IPS DF 6.9 (cell line): ENCODE data around the gene USP4.

Source experiments
- DNase-seq: peaks from one replicate; pipeline ENCODE4 v3.0.0-alpha.2; 2013; ENCODE audit warnings: low read depth, low spot score
- H3K27ac ChIP-seq: one replicate; pipeline ENCODE4 v1.5.1; 2013; ENCODE audit warnings: low read length, control low read depth
- H3K27me3 ChIP-seq: 2 replicates; pipeline ENCODE4 v1.6.1; 2013; ENCODE audit warnings: mild to moderate bottlenecking, low read length; ENCODE audit not compliant: control insufficient read depth, insufficient read depth
- H3K36me3 ChIP-seq: 2 replicates; pipeline ENCODE4 v1.6.1; 2013; ENCODE audit warnings: low read length; ENCODE audit not compliant: control insufficient read depth, insufficient read depth
- H3K4me1 ChIP-seq: 2 replicates; pipeline ENCODE4 v1.6.1; 2013; ENCODE audit warnings: low read length; ENCODE audit not compliant: control insufficient read depth, insufficient read depth
- H3K4me3 ChIP-seq: 2 replicates; pipeline ENCODE4 v1.5.1; 2013; ENCODE audit warnings: mild to moderate bottlenecking, low read length
- H3K9me3 ChIP-seq: 2 replicates; pipeline ENCODE4 v1.6.1; 2013; ENCODE audit warnings: low read length, inconsistent platforms; ENCODE audit not compliant: control insufficient read depth, insufficient read depth
- WGBS: extraction: QIAGEN DNeasy Blood & Tissue Kit; methylation state at CpG from one replicate; pipeline ENCODE4 v1.1.7; 2013; ENCODE audit warnings: mixed read lengths, missing lambda C conversion rate; ENCODE audit not compliant: insufficient read length, insufficient coverage; 5-methylcytosine and 5-hydroxymethylcytosine counted together

The USP4 gene

DNA sequence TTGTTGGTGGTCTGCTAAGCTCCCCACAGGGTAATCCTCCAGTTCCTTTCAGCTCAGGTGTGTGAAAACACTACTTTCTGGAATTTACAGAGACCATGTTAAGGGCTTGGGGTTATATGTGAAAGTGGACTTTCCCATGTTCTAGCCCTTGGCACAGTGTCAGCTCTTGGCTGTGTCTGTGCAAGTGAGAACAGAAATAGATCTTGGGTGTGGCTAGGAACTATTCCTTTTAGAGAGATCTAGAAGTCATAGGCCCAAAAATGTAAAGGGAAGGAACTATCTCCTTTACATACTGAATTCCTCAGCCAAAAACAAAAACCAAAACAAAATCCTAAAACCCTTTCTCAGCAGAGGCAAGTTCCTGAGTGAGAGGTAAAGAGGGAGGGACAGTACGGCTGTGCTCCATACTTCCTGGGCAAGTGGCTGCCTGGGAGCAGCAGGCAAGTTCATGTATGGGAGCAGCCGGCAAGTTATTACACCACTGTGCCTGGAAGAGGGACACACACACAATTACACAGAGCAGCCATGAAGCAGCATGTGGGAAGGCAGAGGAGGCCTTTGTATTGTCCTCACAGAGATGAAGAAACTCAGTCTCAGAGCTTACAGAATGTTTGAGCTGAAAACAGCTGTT lies 43.0 kb downstream of the USP4 start:
- no CpG with 5 or more reads among the region's 2 CpGs for WGBS
- no peaks in the 10 kb centered on the region for H3K4me1 ChIP-seq
- H3K9me3 ChIP-seq, result no peaks in the 10 kb centered on the region
- no peak overlapping the region for H3K4me3 ChIP-seq
- H3K27ac ChIP-seq, result no peak overlapping the region
- no peaks in the 10 kb centered on the region for H3K27me3 ChIP-seq
- no peak for DNase-seq
- H3K36me3 ChIP-seq, result peaks cover 10% of the 10 kb centered on the region; the same call in 1 of the 2 replicates

GRCh38 chr3:49295489-49296058 lies 44.3 kb downstream of the USP4 start:
- Histone ChIP-seq H3K27me3 (no peaks in the 10 kb centered on the region), H3K9me3 (no peaks in the 10 kb centered on the region), H3K4me1 (no peaks in the 10 kb centered on the region), H3K4me3 (no peak overlapping the region), H3K36me3 (peaks cover 10% of the 10 kb centered on the region; the same call in 1 of the 2 replicates), H3K27ac (no peak overlapping the region)
- no peak for DNase-seq
- no CpG with 5 or more reads among the region's 11 CpGs for WGBS

DNA sequence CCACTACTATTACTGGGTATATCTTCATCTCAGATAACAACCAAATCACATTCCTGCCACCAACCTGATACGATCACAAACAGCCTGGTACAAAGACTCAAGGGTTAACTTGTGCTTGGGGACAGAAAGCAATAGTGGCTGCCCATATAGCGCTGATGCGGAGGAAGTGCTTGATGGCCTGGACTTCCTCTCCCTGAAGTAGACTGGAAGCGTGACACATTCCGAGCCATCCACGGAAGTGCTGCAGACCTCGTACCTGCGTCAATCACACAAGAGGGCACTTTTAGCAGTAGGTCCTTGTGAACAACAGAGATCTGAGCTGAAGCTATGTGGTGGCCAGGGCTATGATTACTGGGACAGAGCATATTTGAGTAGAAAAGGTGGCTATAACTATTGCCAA lies 45.5 kb downstream of the USP4 start:
- WGBS, result no CpG with 5 or more reads among the region's 8 CpGs
- no peaks in the 10 kb centered on the region for H3K4me1 ChIP-seq
- H3K27ac ChIP-seq, result no peak overlapping the region
- no peaks in the 10 kb centered on the region for H3K27me3 ChIP-seq
- peaks cover 7% of the 10 kb centered on the region; the same call in 1 of the 2 replicates for H3K36me3 ChIP-seq
- H3K4me3 ChIP-seq, result no peak overlapping the region
- DNase-seq, result no peak
- H3K9me3 ChIP-seq, result no peaks in the 10 kb centered on the region

DNA sequence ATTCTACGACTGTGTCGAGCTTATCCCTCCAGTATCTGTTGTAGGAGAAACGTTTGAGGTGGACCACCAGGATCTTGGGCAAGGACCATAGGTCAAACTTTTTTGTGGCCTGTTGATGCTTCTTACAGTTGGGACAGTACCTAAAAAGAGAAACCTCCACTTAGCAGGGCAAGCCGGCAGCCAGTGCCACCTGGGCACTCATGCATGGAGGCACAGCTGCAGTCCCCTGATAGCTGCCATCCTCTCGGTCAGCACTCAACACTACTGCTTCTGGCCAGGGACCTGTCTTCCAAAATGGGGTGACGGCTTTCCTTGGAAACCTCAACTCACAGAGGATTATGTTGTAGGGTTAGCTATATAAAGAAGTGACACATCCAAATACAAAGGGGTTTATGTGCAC lies 55.9 kb downstream of the USP4 start:
- H3K4me1 ChIP-seq, result no peaks in the 10 kb centered on the region
- H3K9me3 ChIP-seq, result no peaks in the 10 kb centered on the region
- no peak for DNase-seq
- H3K36me3 ChIP-seq, result peaks cover 25% of the 10 kb centered on the region
- no peaks in the 10 kb centered on the region for H3K27me3 ChIP-seq
- WGBS, result no CpG with 5 or more reads among the region's 6 CpGs
- H3K4me3 ChIP-seq, result no peak overlapping the region
- H3K27ac ChIP-seq, result no peak overlapping the region

DNA sequence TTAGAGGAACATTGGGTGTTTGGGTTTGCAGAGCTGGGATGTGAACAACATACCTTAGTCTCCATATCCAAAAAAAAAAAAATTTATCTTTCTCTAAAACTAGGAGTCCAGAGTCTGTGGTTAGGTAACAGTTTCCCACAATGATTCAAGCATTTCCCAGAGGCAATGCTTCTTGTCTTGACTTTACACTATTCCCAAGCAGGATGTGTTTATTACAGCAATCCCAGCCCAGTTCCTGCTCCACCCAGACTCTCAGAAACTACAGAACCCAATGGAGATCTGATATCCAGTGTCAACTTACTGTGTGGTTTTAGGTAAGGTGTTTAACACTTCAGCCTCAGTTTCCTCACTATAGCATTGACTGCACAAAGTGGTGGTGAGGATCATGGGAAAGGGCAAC lies 60.5 kb downstream of the USP4 start:
- peaks cover 2% of the 10 kb centered on the region; the same call in 1 of the 2 replicates for H3K4me1 ChIP-seq
- no peak for DNase-seq
- H3K4me3 ChIP-seq, result no peak overlapping the region
- H3K9me3 ChIP-seq, result no peaks in the 10 kb centered on the region
- H3K27ac ChIP-seq, result no peak overlapping the region
- no peaks in the 10 kb centered on the region; the same call in 1 of the 2 replicates for H3K27me3 ChIP-seq
- H3K36me3 ChIP-seq, result peaks cover 19% of the 10 kb centered on the region

DNA sequence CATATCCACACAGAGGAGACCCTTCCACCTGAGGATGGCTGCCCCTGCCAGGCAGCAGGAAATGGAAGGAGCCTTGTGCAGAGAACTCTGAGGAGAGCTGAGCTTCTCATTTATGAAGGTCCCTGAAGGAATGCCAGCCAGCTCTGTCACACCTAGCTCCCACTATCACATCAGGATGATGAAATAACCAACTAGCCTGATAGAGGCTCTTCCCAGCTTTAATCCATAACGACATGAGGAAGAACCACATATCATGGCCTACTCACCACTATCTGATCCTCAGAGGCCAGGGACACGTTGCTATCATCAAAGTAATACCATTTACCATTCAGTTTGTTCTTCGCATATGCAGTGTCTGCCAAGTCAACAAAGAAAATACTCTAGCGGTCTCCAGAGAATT lies 61.3 kb downstream of the USP4 start:
- Histone ChIP-seq H3K4me1 (peaks cover 2% of the 10 kb centered on the region; the same call in 1 of the 2 replicates), H3K9me3 (no peaks in the 10 kb centered on the region), H3K36me3 (peaks cover 11% of the 10 kb centered on the region), H3K27ac (no peak overlapping the region), H3K4me3 (no peak overlapping the region), H3K27me3 (no peaks in the 10 kb centered on the region; the same call in 1 of the 2 replicates)
- WGBS, result no CpG with 5 or more reads among the region's 4 CpGs
- DNase-seq, result no peak

DNA sequence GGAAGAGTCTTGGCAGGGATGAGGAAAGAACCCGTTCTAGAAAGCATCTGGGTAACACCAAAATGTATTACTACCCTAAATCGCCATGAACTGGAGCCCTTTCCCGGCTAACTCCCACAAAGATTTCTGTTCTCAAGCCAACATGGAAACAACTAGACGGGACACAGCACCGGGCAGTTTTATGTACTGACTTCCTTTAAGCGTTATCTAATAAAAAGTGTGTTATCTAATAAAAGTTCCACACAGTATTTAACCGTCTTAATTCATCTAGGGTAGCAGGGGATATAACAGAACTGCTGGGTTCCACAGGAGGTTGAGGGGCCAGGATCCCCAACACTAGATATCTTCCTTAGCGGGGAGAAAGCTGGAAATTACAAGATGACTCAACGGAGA lies 62.5 kb downstream of the USP4 start:
- H3K9me3 ChIP-seq, result no peaks in the 10 kb centered on the region
- H3K4me1 ChIP-seq, result peaks cover 2% of the 10 kb centered on the region; the same call in 1 of the 2 replicates
- no peak overlapping the region for H3K27ac ChIP-seq
- H3K27me3 ChIP-seq, result no peaks in the 10 kb centered on the region; the same call in 1 of the 2 replicates
- no CpG with 5 or more reads among the region's 9 CpGs for WGBS
- no peak for DNase-seq
- peaks cover 7% of the 10 kb centered on the region for H3K36me3 ChIP-seq
- 0 out of 2 replicates have a peak overlapping the region, but pooled peaks have one; percentile 29 for H3K4me3 ChIP-seq

DNA sequence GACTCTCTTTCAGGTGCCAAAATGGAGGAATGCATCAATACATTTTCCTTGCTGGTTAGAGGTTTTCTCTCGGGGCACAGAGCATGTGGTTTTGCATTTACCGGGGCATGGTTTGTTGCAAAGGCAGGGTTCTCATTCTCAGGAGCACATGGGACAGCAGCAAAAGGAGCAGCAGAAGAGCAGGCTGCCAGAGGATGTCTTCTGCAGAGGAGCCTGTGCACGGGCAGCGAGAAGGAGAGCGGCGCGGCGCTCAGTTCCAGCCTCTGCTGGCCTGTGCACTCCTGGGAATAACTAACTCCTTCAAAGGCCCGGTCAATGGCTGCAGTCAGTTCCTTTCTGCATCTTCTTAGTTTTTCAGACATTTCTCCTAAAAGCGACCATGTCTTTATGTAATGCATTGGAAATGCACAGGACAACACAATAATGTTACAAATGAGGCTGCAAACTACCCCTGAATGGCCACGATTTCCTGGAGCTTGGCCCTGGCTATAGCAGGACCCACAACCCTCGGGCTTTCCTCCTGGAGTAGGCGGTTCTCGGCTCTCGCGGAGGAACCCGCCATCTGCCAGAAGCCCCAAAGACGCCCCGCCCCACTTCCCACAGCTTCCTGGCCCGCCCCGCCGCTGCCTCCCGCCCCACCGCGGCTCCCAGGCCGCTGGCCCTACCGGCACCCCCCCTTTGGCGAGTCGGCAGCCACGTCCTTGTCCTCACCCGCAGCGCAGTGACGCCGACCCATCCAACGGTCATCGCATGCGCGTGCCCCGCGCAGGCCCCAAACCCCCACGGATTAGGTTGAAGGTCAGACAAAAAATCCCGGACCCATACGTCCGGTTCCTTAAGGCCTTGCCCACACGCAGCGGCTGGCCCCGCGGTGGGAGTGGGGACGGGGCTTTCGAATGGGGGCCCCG lies 63.1 kb downstream of the USP4 start, which contains the start of gene C3orf62:
Gene C3orf62, minus strand, starts transcription at position 758 of the 908 bp plus-strand sequence. Its CDS starts 360 bp downstream, at position 398.
- no CpG with 5 or more reads among the region's 51 CpGs for WGBS
- no peak within 1 kb of the TSS for H3K27ac ChIP-seq
- H3K9me3 ChIP-seq, result no peaks in the 10 kb centered on the region
- H3K36me3 ChIP-seq, result peaks cover 7% of the 10 kb centered on the region
- H3K4me1 ChIP-seq, result peaks cover 2% of the 10 kb centered on the region; the same call in 1 of the 2 replicates
- H3K4me3 ChIP-seq, result peak within 1 kb of the TSS; percentile 29; the same call in 1 of the 2 replicates
- peak; percentile 11 for DNase-seq
- no peaks in the 10 kb centered on the region; the same call in 1 of the 2 replicates for H3K27me3 ChIP-seq

GRCh38 chr3:49273825-49274532 lies 65.9 kb downstream of the USP4 start:
- Histone ChIP-seq H3K4me1 (peaks cover 2% of the 10 kb centered on the region; the same call in 1 of the 2 replicates), H3K27ac (no peak overlapping the region), H3K27me3 (no peaks in the 10 kb centered on the region; the same call in 1 of the 2 replicates), H3K4me3 (no peak overlapping the region), H3K36me3 (peaks cover 5% of the 10 kb centered on the region), H3K9me3 (no peaks in the 10 kb centered on the region)
- no peak for DNase-seq
- no CpG with 5 or more reads among the region's 11 CpGs for WGBS

DNA sequence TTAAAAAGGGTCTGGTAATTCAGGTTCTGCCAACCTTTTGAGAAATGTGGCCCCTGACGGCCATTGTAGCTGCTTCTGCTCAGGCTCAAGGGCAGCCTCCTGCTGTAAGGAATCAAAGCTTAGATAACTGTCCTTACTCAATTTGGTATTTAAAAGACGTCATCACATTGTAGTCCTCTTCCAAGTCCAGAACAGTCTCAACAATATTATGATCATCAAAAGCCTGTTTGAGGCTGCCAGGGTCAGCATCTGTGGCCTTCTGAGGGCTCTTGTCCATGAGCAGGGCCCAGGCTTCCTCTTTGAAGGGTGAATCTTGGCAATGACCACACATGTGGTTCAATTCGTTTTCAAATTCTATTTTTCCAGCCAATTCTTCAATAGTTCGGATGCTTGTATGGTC lies 68.8 kb downstream of the USP4 start:
- H3K9me3 ChIP-seq, result no peaks in the 10 kb centered on the region
- no peak overlapping the region for H3K4me3 ChIP-seq
- WGBS, result no CpG with 5 or more reads among the region's 4 CpGs
- H3K36me3 ChIP-seq, result 0 out of 2 replicates have a peak, but pooled peaks cover 3% of the 10 kb centered on the region
- no peak overlapping the region for H3K27ac ChIP-seq
- H3K4me1 ChIP-seq, result no peaks in the 10 kb centered on the region
- no peaks in the 10 kb centered on the region for H3K27me3 ChIP-seq
- DNase-seq, result no peak
